GM10847 (cell line): ENCODE data around the gene SLC13A4.

Source experiments
- POLR2A ChIP-seq: IDR thresholded peaks from 2 replicates; pipeline ENCODE4 v1.6.1; 2011; ENCODE audit not compliant: insufficient read length; ENCODE audit errors: extremely low read depth

The SLC13A4 gene

DNA sequence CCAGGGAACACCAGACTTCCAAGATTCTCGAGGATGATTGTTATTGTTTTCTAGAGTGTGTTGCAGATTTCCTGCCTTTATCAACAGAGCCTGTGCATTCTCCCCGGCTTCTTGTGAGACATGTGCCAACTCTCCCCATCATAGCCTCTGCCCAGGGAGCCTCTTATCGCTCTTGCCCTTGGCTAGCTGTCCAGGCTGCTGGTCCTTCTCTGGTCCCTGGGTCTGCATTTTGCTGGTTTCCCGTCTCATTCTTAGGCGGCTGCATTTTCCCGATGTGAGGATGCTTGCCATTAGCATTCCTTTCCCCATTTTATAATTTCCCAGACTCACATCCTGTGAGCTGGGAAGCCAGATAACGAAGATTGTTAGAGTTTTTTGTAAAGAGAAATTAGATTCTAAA lies 15.2 kb downstream of the SLC13A4 start:
- no peak for TF ChIP-seq POLR2A

DNA sequence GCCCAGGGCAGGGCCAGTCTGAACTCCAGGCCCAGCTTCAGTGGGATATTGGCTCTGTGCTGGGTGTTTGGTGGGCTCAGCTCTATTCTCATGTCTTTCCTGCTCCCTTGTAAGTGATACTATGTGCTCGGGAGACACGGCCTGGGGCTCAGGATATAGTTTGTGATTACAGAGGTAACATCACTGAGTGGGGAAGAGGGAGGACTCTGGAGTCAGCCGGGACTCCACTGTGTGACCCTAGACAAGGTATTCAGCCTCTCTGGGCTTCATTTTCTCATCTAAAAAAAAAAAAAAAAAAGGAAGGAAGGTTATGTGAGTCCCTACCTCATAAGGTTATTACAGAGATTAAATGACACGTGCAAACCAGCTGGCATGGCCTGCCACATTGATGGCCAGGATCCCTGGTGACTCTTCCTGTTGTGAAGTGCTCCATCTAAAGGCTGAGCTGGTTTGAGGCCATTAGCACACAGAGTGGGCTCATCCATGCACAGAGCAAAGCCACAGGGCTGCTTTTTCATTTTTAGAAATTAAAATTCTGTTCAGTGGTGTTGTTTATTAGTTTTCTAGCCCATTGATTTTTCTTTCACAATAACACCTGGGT lies 15.7 kb downstream of the SLC13A4 start:
- no peak for TF ChIP-seq POLR2A

DNA sequence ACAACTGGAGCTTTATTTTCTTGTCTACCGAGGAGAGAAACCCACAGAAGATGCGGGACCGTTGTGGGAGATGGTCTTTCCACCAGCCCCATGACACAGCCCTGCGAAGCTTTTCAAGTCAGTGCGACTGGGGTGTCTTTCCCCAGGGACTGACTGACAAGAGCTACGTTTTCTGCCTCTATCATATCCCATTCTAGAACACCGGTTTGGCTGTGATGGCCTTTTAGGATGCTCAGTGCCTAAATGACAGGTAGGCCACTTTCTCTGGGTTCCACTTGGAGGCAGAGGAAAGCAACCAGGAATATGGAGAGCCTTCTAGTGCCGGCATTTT lies 16.9 kb downstream of the SLC13A4 start:
- no peak for TF ChIP-seq POLR2A

DNA sequence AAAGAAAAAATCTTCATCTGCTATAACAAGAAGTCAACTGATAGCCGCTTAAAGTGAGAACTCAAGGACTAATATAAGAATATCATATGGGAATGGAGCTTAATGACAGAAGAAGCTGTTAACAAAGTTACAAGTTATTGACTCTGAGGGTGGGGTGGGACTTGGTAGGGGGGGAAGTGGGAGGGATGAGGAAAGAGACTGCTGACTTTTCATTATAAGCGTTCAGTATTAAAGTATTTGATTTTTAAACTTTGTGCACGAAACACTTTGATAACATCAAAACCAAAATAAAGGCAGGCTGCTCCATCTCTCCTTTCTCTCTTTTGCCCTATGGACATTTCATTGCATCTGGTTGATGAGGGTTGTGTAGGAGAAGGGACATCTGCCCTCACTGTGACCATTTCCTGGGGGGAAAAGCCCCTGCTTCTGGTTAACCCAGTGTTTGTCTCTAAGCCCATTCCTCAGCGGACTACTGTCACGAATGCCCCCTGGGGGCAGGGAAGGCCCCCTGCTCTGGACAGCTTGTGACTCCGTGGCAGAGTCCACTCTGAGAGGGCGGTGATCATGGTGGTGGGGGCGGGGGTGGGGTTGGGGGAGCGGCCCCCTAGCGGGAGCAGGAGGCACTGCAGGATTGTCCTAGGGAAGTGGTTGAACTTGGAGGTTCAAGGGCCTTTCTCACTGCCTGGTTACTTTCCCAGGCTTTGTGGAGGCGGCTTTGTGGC lies 17.4 kb downstream of the SLC13A4 start:
- TF ChIP-seq POLR2A, result no peak

DNA sequence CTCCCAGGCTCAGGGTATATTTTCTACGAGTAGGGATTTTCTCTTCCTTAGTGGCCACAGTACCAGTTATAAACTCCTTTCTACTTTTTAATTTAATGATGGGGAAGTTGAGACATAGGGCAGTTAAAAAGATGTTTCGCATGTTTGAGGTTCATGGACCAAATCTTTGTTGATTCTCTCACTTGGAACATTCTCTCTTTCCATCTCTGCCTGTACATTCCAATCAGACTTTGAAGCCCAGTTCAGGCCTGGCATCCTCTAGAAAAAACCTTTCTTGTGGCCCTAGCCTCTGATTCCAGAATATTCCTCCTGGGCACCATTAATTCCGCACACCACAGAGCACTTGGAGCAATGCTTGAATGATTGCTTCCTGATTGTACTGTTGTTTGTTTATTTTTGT lies 18.5 kb downstream of the SLC13A4 start:
- no peak for TF ChIP-seq POLR2A

DNA sequence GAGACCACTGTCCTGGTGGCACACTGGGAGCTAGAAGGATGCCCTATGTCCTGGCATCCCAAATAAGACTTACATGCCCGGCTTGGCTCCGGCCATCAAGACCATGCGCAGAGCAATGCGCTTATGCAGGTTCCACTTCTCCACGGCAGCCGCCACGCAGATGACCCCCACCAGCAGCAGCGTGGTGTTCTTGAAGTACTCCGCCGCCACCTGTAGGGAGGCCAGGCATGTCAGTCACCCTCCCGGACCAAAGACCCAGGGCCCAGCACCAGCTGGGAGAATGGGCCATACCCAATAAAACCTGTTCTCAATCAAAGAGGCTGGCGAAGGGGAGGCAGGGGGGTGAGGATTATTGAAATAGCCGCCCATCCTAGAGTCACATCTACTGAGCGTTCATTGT lies 19.9 kb downstream of the SLC13A4 start:
- no peak for TF ChIP-seq POLR2A

DNA sequence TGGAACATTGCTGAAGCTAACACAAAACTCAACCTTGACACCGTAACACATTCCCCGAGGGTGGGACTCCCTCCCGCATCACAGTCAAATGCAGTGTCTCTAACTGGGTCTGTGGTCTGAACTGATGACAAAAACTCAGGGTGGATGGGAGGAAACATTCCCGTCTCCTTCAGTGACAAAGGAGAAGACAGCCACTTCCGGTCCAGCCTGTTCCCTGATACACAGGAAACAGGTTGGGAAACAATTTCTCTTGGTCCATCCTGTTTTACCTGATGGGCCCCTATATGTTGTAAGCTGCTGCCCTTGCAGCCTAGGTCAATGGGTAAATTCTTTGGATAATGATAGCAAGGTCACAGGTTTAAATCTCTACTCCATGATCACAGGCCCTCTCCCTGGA lies 20.4 kb downstream of the SLC13A4 start:
- TF ChIP-seq POLR2A, result no peak

DNA sequence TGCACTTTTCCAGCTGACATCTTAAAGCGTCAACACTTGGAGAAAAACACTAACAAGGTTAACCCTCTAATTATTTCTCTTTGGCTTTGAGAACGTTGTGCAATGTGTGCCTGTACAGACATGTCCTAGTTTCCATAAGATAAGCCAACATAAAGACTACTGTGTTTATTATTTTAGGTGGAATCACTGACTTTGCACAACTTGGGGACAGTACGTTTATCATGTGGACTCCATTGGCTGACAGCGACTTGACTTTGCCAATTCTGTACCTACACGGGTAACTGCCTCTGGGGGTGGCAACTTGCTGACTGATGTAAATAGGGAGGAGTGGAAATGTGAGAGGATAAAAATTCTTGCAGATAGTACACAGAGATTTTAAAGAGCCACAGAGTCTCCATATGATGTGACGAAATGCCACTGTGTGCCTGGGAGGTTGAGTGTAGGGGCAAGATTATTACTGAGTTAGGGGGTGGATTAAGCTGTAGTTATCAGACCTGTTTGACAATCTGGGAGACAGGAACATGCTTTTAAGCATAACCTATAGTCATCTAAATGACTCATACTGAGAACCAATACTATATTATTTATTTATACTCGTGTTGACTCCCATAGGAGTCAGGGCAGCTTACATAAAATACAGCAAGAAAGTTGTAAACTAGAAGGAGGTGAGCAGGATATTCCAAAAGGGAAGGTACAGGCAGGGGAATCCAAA lies 21.0 kb downstream of the SLC13A4 start:
- TF ChIP-seq POLR2A, result no peak

DNA sequence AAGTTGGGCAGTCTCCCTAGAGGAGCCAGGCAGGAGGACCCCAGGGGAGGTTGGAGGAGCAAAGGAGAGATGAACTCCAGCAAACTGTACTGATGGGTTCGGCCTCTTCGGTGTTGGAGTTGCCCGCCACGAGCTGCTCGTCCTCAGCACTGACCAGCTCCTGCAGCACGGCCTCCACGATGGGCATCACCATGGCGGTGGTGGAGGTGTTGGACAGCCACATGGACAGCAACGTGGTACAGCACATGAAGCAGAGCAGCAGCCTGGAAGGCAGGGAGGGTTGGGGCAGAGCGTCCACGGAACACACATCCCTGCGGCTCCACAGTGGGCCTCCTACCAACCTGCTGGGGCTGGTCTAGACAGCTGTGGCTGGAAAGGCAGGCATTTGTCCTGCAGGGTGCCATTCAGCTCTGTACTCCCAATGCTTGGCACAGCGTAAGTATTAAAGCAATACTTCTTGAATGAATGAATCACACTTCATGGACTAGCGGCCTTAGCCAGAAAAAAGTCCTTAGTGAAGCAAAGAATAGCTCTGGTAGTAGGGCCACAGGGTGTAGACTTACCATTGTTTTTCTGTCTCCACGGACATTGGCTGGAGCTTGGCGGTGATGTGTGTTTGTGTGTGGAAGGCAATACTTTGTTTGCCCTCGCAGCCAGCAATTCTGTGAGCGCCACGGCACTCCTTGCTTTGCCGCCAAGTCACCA lies 21.8 kb downstream of the SLC13A4 start:
- TF ChIP-seq POLR2A, result no peak

DNA sequence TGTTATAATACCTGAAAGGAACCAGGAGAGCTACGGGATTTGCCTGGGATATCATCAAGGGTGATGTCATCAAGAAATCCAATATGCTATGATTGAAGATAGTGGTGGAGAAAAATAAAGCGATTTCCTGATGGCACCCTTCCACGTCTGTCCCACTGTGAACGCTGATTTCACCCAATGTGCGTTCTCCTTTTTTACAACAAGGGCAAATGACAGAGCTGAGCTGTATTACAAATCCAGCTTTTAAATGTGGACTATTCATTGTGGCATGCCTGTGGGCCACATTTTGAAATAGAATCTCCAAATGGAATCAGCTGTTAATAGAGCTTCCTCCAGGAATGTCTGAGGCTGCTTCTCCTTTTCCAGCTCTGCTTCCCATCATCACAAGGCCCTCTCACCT lies 23.3 kb downstream of the SLC13A4 start:
- TF ChIP-seq POLR2A, result no peak

DNA sequence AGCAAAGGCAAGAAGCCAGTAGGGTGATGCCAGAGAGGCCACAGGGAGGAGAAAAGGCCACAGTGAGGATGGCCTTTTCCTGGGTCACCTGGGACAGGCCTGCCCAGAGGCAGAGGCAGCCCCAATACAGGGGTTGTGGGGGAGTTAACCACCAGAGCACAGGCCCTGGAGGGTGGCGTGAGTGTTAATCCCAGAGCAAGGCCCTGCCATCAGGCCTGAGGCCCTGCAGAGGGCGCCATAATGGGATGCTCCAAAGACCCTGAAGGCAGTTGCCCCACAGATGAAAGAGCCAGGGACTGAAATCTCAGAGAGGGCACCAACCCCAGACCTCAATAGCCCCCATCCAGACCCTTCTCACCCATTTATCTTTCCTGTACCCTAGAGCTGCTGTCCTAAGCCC lies 23.9 kb downstream of the SLC13A4 start:
- no peak for TF ChIP-seq POLR2A

DNA sequence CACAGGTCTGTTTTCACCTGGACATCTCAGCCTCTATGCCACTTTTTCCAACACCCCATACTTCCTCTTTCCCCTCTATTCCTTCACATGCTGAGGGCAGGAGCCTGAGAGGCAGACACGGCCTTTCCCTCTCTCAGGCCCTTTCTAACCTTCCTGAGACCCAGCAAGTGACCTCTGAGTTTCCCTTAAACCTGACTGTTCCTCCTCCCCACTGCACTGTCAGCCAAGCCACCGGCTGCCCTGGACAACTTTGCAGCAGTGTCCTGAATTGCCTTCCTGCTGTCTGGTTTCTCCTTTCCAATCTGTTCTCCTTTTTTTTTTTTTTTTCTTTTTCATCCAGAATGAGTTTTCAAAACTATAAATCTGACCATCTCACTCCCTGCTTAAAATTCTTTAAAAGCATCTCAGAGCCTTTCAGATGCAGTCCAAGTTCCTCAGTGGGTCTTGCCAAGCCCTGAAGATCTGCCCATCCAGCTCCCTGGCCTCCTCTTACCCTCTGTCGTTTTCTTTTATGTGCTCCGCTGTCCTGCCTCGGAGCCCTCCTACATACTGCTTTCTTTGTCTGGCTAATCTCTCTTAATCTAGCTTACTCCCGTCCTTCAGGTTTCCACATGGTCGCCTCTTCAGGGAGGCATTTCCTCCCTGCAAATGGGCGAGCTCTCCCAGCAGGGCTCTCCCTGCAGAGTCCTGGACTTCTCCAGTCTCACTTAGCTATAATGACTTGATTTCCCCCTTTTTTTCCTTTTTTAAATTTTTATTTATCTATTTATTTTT lies 30.5 kb downstream of the SLC13A4 start:
- TF ChIP-seq POLR2A, result no peak

DNA sequence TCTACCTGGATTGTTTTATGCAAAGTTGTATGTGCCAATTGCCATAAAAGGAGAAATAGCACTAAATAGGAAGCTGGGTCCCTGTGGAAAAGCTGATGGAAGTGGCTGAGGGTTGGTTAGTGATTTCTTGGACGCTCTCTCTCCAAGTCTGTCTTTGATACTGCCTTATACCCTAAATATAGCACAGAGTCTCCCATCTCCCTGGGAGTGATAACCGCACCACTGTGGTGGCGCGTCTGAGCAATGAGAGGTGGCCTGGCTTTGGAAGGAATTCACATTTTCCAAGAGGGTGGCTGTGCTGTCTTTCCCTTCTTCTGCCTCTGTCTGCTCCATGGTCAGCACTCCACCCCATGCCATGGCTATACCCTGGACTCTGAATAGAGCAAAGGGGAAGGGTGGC lies 34.4 kb downstream of the SLC13A4 start:
- no peak for TF ChIP-seq POLR2A

DNA sequence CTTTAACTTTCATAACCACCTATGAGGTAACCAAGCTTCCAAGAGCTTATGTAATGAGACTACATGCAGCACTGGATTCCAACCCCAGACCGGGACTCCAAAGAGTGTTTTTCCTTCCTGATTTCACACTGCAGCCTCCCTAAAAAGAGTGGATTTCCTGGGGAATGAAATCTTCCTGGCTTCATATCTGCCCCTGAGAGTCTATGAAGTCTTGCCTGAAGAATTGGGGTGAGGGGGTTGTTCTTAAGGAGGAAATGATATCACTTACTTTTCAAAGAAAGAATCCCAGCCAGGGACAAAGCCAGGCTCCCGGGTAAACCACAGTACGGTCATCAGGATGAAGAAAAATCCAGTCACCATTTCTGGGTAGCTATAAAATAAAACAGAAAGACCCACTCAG lies 35.9 kb downstream of the SLC13A4 start:
- no peak for TF ChIP-seq POLR2A

DNA sequence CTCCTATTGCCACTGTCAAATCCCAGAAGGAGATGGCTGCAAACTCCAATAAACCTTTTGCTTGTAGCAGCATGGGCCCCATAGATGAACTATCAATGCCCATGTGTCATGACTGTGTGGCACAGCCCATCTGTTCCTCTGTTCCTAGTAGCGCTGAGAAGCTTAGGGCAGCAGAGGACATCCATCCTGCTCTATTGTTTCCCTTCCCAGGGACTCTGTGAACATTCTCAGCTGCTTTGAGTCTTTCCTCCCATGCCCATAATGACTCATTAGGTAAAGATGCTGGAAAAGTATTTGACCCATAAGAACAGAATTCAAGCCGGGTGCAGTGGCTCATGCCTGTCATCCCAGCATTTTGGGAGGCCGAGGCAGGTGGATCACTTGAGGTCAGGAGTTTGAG lies 37.4 kb downstream of the SLC13A4 start:
- TF ChIP-seq POLR2A, result no peak
